ENCODE data around the gene DKKL1. TPM values are rescaled to one million over a fixed set of nuclear protein-coding genes. Genes with fewer than 3 reads are reported as not detected.
"Not testable (repeated sequence)": the region's sequence is repeated elsewhere in the genome, so short reads cannot be mapped to it uniquely, and the experiment has no call there.

The DKKL1 gene
- total RNA-seq, 1 donor: 0.36 TPM

GRCh38 chr19:49328741-49329140, 34.9 kb upstream of the DKKL1 start:
- H4K20me1 ChIP-seq (ENCODE audit: insufficient read depth, low read length): no peaks in the 10 kb centered on the region
- no peak overlapping the region for H3K4me3 ChIP-seq (ENCODE audit: insufficient read depth, low read length)
- no peaks in the 10 kb centered on the region for H3K79me2 ChIP-seq (ENCODE audit: insufficient read depth, low read length)
- H3K36me3 ChIP-seq (ENCODE audit: insufficient read depth, low read length): no peaks in the 10 kb centered on the region
- no peak overlapping the region for H3K4me2 ChIP-seq (ENCODE audit: insufficient read depth, low read length)
- no peaks in the 10 kb centered on the region for H3K4me1 ChIP-seq (ENCODE audit: insufficient read depth, low read length)
- no peak for TF ChIP-seq CTCF (IDR thresholded peaks at IDR 0.05; ENCODE audit: extremely low read depth, low read depth, low read length)
- no peak overlapping the region for H3K27ac ChIP-seq (ENCODE audit: low read depth, low read length)
- no peak overlapping the region for H2AFZ ChIP-seq (ENCODE audit: low read length)
- H3K9me3 ChIP-seq (ENCODE audit: low read depth, low read length): no peaks in the 10 kb centered on the region
- no peak for DNase-seq (ENCODE audit: insufficient read length, low spot score, missing footprints)
- H3K27me3 ChIP-seq (ENCODE audit: insufficient read depth, low read length): no peaks in the 10 kb centered on the region

- H2AFZ ChIP-seq (ENCODE audit: low read length); H3K27me3 ChIP-seq (ENCODE audit: insufficient read depth, low read length); H3K4me1 ChIP-seq (ENCODE audit: insufficient read depth, low read length); H3K4me3 ChIP-seq (ENCODE audit: insufficient read depth, low read length); DNase-seq (ENCODE audit: insufficient read length, low spot score, missing footprints); H3K4me2 ChIP-seq (ENCODE audit: insufficient read depth, low read length); H3K27ac ChIP-seq (ENCODE audit: low read depth, low read length); H3K9me3 ChIP-seq (ENCODE audit: low read depth, low read length); H3K36me3 ChIP-seq (ENCODE audit: insufficient read depth, low read length); H3K79me2 ChIP-seq (ENCODE audit: insufficient read depth, low read length); H4K20me1 ChIP-seq (ENCODE audit: insufficient read depth, low read length): not testable (repeated sequence)
Observed at GRCh38 chr19:49331187-49331586, 32.5 kb upstream of the DKKL1 start.

GRCh38 chr19:49331616-49332055, 32.0 kb upstream of the DKKL1 start:
- no peaks in the 10 kb centered on the region for H3K79me2 ChIP-seq (ENCODE audit: insufficient read depth, low read length)
- DNase-seq (ENCODE audit: insufficient read length, low spot score, missing footprints): peak; percentile 91
- no peak overlapping the region for H3K27ac ChIP-seq (ENCODE audit: low read depth, low read length)
- H3K27me3 ChIP-seq (ENCODE audit: insufficient read depth, low read length): no peaks in the 10 kb centered on the region
- no peaks in the 10 kb centered on the region for H3K4me1 ChIP-seq (ENCODE audit: insufficient read depth, low read length)
- H3K36me3 ChIP-seq (ENCODE audit: insufficient read depth, low read length): no peaks in the 10 kb centered on the region
- no peak for TF ChIP-seq CTCF (IDR thresholded peaks at IDR 0.05; ENCODE audit: extremely low read depth, low read depth, low read length)
- H4K20me1 ChIP-seq (ENCODE audit: insufficient read depth, low read length): no peaks in the 10 kb centered on the region
- no peak overlapping the region for H2AFZ ChIP-seq (ENCODE audit: low read length)
- no peak overlapping the region for H3K4me3 ChIP-seq (ENCODE audit: insufficient read depth, low read length)
- H3K9me3 ChIP-seq (ENCODE audit: low read depth, low read length): no peaks in the 10 kb centered on the region
- no peak overlapping the region for H3K4me2 ChIP-seq (ENCODE audit: insufficient read depth, low read length)

- not testable (repeated sequence) for H3K36me3 ChIP-seq (ENCODE audit: insufficient read depth, low read length); H3K27ac ChIP-seq (ENCODE audit: low read depth, low read length); H3K9me3 ChIP-seq (ENCODE audit: low read depth, low read length); H2AFZ ChIP-seq (ENCODE audit: low read length); H3K27me3 ChIP-seq (ENCODE audit: insufficient read depth, low read length); DNase-seq (ENCODE audit: insufficient read length, low spot score, missing footprints); H3K4me3 ChIP-seq (ENCODE audit: insufficient read depth, low read length); H4K20me1 ChIP-seq (ENCODE audit: insufficient read depth, low read length); H3K79me2 ChIP-seq (ENCODE audit: insufficient read depth, low read length); H3K4me2 ChIP-seq (ENCODE audit: insufficient read depth, low read length); H3K4me1 ChIP-seq (ENCODE audit: insufficient read depth, low read length)
Observed at GRCh38 chr19:49332691-49333417, 30.8 kb upstream of the DKKL1 start.

GRCh38 chr19:49333418-49333805, 30.3 kb upstream of the DKKL1 start:
- H2AFZ ChIP-seq (ENCODE audit: low read length): no peak overlapping the region
- H4K20me1 ChIP-seq (ENCODE audit: insufficient read depth, low read length): no peaks in the 10 kb centered on the region
- H3K4me3 ChIP-seq (ENCODE audit: insufficient read depth, low read length): no peak overlapping the region
- H3K27me3 ChIP-seq (ENCODE audit: insufficient read depth, low read length): no peaks in the 10 kb centered on the region
- H3K9me3 ChIP-seq (ENCODE audit: low read depth, low read length): no peaks in the 10 kb centered on the region
- no peaks in the 10 kb centered on the region for H3K4me1 ChIP-seq (ENCODE audit: insufficient read depth, low read length)
- TF ChIP-seq CTCF (IDR thresholded peaks at IDR 0.05; ENCODE audit: extremely low read depth, low read depth, low read length): no peak
- H3K27ac ChIP-seq (ENCODE audit: low read depth, low read length): no peak overlapping the region
- H3K4me2 ChIP-seq (ENCODE audit: insufficient read depth, low read length): no peak overlapping the region
- H3K36me3 ChIP-seq (ENCODE audit: insufficient read depth, low read length): no peaks in the 10 kb centered on the region
- no peaks in the 10 kb centered on the region for H3K79me2 ChIP-seq (ENCODE audit: insufficient read depth, low read length)
- DNase-seq (ENCODE audit: insufficient read length, low spot score, missing footprints): no peak
